Measurements from ENCODE around the gene NDUFB1.
A peak's percentile ranks its signal among the peaks of the same experiment; 100 is the strongest.

NDUFB1 gene

DNA sequence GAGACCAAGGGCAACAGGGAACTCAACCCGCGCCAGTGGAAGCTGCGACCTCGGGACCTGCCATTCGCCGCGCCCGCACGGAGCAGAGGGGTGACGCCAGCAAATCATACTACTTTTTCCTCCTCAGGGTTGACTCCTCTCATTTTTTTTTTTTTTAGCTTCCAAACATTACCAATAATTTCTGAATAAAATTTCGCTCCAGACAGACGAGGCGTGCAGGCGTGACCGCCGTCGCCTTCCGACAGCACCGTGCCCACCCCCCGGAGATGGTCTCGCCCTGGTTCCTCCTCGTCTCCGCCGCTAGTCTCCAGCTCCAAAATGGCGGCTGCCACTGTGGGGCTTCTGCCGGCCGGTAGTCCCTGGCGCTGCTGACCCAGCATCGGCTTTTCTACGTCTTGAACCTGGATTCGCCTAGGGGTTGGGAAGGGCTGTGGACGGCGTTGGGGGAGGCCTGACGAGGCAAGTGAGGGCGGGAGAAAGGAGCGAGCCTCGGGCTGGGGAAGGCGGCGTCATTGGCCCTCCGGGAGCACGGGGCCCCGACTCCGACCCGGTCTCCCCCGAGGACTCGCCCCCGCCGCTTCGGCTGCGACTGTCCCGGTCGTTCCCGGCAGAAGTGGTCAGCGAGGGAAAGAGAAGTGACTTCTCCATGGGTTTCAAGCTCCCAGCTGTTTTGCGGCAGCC, at the start of gene NDUFB1, which contains the start of gene CPSF2:
TSS of gene NDUFB1 (minus strand) at position 37 of the 681 bp plus-strand sequence. CDS start 4,069 bp downstream, outside the sequence.
TSS of gene CPSF2 (plus strand) at position 300 of the 681 bp plus-strand sequence. CDS start 9,016 bp downstream, outside the sequence.
- peak; percentile 87 for DNase-seq

DNA sequence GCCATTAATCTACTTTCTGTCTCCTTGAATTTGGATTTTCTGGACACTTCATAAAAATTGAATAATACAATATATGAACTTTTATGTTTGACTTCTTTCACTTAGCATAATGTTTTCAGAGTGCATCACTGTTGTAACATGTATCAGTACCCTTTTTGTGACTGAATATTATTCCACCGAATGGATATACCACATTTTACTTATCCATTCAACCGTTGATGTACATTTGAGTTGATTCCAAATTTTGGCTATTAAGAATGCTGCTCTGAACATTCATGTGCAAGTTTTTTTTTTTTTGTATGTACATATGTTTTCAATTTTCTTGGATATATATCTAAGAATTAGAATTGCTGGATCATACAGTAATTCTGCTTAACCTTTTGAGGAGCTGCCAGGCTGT, 43.5 kb upstream of the NDUFB1 start:
- no peak for DNase-seq

DNA sequence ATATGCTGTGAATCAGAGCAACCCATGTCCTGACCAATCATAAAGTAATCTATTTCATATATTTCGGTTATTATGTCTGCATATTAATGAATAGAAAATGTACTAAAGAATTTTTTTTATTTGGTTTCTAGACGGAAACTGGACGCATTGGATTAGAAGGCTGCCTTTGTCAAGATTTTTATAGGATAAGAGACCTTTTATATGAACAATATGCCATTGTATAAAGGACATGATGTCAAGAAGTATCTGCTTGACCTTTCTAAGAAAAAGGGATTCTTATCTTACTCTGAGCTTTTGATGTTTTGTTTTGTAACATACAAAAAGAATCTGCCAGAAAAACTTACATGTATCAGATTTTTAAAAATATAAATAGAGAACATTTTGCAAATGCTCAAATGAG, 40.0 kb upstream of the NDUFB1 start:
- DNase-seq, result no peak

DNA sequence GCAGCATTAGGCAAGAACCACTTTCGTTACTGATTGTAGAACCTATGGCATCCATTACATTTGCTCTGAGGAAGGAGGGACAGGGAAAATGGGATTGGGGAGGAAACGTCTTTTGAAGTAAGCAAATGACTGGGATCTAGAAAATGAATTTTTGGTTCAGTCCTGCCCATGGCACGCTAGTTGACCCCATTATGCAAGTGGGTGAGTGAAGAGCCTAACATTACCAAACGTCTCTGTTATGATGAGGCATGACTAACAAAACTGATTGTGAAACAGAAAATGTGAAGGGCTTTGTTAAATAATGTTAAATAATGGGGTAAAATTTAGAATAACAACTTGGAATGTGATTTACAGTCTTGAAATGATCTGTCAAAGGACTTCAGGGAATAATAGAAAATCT, 39.1 kb upstream of the NDUFB1 start:
- DNase-seq, result no peak

DNA sequence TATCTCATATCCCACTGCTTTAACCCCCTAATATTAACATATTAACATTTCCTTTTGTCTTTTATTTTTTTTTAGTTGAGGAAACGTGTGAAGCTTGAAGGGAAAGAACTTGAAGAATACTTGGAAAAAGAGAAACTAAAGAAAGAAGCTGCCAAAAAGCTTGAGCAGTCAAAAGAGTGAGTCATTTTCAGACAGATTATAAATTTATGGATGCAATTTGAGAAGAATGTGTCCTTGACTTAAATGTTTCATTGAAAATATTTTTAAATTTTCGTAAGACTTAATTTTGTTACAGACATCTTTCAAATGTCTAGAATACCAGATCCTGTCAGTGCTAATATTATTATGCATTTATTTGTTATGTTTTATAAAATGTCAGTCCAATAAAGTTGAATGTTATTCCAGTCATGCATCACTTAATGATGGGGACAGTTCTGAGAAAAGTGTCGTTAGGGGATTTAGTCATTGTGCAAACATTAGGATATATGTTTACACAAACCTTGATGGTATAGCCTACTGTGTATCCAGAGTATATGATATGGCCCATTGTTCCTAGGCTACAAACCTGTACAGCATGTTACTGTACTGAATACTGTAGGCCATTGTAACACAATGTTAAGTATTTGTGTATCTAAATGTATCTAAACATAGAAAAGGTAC, 32.9 kb upstream of the NDUFB1 start:
- DNase-seq, result no peak

DNA sequence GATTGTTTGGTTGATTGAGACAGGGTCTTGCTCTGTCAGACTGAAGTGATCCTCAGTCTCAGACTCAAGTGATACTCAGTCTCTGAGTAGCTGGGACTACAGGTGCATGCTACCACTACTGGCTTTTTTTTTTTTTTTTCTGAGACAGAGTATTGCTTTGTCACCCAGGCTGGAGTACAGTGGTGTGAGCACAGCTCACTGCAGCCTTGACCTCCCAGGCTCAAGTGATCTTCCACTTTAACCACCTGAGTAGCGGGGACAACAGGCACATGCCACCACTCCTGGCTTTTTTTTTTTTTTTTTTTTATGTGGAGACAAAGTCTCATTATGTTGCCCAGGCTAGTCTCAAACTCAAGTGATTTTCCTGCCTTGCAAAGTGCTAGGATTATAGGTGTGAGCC, 32.1 kb upstream of the NDUFB1 start:
- DNase-seq, result no peak

DNA sequence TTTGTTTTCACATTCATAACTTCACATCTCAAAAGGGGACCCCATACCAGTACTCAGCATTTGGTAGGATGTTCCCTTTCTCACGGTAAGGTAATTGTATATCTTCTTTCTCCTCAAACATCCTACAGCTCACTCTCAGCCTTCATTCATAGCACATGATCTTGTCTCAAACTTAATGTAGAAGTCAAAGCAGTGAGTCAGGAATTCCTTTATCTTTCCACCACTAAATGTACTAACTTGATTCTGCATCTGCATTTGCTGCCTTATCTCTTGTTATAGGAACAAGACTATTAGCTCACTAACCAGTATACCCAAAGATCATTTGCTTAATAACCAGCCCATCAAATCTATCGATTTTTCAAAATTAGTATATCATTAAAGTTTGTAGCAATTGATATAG, 23.2 kb upstream of the NDUFB1 start:
- DNase-seq, result no peak

DNA sequence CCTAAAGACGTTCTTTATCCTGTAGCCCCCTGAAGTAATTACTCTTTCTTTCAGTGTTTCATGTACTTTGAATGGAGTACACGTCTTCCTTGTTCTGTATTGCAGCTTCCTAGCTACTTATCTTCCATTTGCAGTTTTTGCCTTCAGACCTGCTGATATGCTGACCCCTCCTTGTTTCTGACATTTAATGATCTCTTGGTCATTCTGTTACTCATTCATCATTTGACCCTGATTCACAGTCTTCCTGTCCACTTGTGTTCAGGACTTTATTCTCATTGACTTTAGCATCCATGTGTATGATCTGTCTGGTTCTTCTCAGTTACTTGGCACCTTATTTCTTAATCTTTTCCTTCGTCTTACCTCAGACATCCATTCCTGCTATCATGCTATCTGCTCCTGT, 22.5 kb upstream of the NDUFB1 start:
- no peak for DNase-seq

DNA sequence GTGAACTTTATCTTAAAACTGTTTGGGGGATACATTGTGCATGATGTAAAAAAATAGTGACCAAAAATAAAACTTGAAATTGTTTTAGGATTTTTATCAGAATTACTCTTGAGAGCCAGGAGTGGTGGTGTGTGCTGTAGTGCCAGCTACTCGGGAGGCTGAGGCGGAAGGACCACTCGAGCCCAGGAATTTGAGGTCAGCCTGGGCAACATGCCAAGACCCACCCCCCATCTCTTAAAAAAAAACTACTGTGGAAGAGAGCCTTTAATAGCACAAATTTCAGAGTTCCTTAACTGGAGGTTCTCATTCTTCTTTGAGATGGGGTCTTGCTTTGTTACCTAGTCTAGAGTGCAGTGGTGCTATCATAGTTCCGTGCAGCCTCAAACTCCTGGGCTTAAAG, 21.8 kb upstream of the NDUFB1 start:
- DNase-seq, result no peak

DNA sequence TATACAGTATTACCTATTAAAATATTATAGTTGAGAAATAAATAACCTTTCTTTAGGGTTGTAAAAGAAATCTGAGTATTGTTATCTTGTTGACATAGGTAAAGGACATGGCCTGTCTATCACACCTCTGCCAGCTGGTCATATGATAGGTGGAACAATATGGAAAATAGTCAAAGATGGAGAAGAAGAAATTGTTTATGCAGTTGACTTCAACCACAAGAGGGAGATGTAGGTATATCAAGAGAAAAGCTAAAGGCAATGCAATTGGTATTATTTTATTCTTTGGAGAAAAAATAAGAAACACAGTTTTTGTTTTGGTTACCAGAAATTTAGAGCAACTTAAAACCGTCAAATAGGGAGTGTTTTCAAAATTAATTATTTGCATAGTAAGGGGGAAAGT, 13.8 kb upstream of the NDUFB1 start:
- peak; percentile 22 for DNase-seq

DNA sequence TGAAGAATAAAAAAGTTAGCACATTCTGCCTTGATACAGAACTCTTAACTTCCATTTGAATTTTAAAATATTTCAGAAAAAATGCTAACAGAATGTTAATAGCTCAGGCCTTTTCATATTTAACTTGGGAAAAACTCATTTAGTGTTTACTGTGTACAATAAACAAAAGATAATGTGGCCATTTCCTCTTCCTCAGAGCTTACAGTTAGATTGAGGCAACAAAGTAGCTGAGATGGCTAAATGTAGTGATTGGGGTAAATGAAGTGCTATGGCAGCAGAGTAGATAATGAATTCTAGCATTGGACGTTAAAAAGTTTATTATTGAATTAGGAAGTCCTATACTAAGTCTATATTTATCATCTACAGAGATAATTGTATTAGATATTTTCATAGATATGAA, 12.9 kb upstream of the NDUFB1 start:
- no peak for DNase-seq

DNA sequence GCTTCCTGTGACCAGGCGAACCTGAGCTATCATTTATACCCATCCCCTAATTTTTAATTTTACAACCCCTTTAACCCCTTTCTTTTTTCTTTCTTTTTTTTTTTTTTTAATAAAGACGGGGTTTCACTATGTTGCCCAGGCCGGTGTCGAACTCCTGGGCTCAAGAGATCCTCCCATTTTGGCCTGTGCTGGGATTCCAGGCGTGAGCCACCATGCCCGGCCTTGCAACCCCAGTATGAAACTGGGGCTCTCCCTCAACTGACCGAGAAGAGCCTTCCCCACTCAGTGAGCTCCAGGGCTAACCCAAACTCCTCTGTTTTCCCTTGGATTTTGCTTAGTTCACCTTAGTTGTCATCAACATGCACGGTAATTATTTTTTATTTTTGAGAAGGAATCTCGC, 1.3 kb upstream of the NDUFB1 start:
- DNase-seq, result no peak

DNA sequence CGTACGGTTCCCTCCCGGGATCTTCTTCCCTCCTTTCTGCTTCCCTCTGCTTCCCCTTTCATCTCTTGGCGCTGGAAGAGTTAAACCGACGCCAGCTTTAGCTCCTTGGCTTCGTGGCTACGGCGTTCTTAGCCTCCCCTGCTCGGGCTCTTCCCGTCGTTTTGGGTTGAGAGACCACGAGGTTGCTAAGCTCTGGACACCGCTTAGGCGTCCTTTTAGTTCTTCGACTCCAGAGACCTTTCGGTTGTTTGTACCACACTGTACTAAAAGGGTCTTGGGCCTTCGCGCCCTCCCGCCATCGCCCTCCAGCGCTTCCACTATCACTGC, 808 bp upstream of the NDUFB1 start:
- peak; percentile 33 for DNase-seq

DNA sequence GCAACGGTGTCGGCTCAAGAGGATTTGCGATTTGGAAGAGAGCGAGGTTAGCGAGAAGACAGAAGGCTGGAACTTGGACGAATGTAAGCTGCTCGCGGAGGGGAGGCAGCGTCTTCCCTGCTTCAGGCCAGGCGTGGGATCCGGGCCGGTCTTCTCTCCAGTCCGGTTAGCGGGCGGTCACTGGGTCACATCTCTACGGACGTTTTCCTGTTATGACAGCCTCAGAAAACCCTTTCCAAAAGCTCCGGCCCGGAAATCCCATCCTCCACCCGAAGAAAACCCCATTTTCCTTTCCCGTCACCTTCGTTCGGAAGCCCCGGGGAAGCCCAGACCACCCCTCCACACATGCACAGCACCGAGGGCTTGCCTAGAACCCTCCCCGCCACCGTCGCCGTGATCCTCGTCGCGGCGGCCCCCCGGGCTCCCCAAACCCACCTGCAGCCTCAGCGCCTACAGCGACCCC, 268 bp downstream of the NDUFB1 start:
- DNase-seq, result no peak

DNA sequence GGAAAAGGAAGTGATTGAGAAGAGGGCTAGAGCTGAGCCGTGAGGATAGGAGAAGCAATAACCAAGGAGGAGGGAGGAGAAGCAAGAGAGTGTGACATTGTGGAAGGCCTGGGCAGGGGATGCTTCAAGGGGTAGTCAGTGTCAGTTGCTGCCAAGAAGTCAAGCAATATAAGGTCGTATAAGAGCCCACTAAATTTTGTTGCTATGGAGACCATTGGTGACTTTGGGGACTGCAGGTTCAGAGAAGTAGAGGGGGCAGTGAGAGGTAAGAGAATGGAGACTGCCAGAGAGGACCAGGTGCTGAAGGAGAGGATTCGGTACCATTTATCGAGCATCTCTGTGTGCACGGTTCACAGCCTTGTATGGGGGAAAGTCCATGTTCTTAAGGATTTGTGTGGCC, 12.0 kb downstream of the NDUFB1 start:
- DNase-seq, result no peak

DNA sequence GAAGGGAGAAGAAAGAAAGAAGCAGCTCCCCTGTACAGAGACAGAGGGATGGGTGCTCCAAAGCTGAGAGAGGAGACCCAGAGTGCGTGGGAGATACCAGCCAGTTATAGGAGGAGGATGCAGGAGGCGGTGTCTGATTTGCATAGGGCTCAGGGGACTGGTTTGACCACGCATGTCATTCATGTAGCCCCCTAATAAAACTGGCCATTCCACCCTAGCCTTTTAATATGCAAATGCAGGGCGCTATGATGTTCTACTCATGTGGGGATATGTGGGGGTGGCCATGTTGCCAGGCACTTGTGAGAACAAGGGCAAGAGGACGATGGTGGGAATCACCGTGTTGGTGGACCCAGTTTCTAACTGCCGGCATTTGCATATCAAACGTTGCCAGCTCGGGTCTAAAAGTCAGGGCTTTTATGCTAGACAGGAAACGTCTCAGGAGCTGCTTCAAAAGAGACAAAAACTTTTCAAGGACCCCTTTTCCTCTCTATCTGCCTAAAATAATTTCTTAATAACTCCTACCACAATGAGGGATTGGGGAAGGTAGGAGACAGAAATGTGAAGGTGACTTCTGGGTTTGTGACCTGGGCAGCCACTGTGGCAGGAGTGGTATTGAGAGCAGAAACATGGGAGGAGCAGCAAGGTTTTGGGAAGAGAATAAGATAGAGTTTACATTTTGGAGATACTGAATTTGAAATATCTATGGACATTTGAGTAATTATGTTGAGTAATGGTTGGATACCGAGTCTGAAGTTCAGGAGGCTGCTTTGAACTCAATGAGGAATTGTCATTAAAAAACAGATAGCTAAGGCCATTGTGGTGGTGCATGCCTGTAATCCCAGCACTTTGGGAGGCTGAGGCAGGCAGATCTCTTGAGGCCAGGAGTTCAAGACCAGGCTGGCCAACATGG, 12.9 kb downstream of the NDUFB1 start:
- peak; percentile 30 for DNase-seq

DNA sequence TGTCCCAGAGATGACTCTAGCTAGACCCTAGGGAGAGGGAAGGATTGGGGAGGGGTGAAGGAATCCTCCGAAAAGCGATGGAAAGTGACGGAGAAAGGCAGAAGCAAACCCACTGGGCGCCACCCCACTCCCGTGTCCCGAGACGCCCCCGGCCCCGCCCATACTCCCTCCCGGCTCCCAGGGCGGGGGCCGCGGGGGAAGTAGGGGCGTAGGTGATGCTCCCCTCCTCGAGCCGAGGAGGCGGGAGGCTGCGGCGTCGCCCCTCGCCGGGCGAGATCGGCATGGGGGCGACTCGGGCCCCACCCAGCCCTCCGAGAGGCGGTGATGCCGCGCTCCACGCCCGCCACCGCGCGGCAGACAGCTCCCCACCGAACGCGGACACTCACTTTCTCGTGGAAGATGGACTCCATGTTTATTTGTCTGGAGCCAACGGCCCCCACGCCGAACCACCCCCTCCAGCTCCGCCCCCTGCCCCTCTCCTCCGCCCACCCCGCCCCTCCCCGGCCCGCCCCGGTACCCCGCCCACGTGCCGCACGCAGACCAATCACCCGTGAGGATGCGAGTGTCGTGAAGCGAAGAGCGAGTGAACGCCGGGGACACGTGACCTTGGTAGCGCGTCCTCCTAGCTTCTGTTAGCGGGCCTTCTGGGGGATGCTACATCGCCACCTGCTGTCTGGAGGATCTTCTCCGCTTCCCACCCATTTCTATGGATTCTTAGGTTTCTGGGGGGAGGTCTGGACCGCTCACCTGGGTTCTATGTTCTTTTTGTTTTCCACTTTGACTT, 15.2 kb downstream of the NDUFB1 start, which contains the start of gene ATXN3:
TSS of gene ATXN3 (minus strand) at position 440 of the 784 bp plus-strand sequence. CDS start at position 410, 30 bp downstream.
- DNase-seq, result peak; percentile 97

DNA sequence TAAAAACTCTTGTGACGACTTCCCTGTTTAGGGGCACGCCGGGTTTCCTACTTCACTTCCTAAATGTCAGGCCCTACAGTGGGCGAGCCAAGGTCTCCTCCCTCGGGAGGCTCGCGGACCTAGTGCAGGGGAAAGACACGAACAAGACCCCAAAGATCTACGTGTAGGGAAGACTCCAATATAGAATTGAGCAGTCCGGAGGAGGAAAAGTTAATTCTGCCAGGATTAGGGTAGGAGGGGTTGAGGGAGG, 15.7 kb downstream of the NDUFB1 start:
- no peak for DNase-seq

DNA sequence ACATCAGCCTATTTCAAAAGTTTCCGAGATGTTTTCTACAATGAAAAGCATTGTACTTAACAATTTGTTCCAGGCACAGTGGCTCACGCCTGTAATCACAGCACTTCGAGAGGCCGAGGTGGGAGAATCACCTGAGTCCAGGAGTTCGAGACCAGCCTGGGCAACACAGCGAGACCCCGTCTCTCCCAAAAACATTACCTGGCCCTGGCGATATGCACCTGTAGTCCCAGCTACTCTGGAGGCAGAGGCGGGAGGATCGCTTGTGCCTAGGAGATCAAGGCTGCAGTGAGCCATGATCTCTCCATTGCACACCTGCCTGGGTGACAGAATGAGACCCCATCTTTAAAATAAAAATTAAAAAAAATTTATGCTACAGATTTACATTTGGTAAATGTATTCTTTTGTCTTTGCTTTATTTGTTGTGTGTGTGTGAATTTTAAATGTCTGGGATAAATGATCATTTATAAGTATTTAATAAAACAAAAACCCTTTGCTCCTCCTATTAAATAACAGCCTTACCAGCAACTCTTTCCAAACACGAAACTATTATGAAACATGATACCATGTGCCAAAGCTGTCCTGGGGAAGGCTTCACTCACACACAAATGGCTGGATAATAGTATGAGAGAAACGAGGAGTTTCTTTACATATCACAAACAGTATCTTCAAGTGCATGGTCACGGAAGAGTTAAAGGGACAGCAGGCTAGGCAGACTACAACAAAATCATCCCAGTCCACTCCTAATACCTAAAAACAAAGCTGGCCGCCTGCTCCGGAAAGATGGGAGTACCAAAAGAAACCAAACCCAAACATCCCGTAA, 16.2 kb downstream of the NDUFB1 start:
- DNase-seq, result no peak

DNA sequence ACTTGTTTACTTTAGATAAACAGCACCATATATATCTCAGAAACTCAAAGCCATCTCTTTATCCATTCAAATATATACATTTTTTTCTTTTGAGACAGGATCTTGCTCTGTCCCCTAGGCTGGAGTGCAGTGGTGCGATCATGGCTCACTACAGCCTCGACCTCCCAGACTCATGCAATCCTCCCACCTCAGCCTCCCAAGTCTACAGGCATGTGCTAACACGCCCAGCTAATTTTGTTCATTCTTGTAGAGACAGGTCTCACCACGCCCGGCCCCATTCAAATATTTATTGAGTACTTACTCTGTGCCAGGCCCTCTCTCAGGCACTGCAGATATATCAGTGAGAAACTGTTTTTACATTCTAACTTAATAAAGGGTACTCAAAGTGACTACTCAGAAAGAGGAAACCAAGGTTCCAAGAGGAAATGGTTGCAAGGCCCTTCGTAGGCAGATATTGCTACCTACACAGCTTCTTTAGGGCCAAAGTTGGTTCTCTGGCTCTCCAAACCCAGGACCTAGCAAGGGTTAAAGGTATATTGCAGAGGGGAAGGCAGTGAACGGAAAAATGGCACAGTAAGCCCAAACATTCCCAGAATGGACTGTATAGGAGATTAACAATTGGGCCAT, 18.0 kb downstream of the NDUFB1 start:
- no peak for DNase-seq

DNA sequence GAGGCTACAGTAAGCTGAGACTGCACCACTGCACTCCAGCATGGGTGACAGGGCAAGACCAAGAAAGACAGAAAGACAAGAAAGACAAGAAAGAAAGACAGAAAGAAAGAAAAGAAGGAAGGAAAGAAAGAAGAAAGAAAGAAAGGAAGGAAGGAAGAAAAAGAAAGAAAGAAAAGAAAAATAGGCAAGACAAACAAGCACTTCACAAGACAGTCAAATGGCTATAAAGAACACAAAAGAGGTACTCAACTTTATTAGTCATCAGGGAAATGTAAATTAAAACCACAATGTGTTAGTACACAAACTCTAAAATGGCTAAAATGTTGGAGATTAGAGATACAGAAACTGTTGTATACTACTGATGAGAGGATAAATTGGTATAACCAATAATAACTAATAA, 21.7 kb downstream of the NDUFB1 start:
- DNase-seq, result no peak

DNA sequence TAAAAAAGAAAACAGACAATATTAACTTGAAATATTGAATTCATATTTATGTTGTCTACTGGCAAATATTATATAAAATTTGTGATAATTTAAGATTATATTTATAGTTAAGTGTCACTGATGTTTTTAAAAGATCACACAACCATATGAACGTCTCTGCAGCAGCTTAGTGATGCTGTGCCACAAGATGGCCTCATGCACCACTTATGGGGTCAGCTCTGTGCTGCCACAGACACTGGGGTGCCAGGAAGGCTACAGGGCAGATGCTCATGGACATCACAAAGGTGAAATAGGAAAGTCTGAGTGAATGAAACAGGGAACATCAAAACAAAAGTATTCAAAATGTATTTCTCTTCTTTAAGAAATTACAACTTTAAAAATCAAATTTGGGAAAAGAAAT, 28.2 kb downstream of the NDUFB1 start:
- DNase-seq, result peak; percentile 17

All from CD4-positive, alpha-beta T cell treated with Interleukin-21 for 1 hour (primary cell).